GM12878 (cell line): ENCODE measurements around the gene PLCXD1. TPM values are rescaled to one million over a fixed set of nuclear protein-coding genes. Genes with fewer than 3 reads are reported as not detected.

Source experiments
- ATAC-seq: fragments of 200-7000 bp; cut with Tn5 transposase; 3 replicates; pipeline ENCODE4 v1.9.1; 2020; ENCODE audit warnings: mild to moderate bottlenecking, moderate library complexity
- BruUV-seq: library from RNA; stranded (reverse); fragments of 400-500 nt; replicated peaks from 2 replicates; lab custom pipeline; 2021; lab: Mats Ljungman, UMichigan
- CTCF ChIA-PET: fragments of 300-600 bp; sonication (Branson Sonifier 250); formaldehyde crosslinking; extraction: SDS; loops from one replicate; lab custom pipeline; 2021; ENCODE audit warnings: inconsistent platforms; lab: Yijun Ruan, JAX
- POLR2A ChIA-PET: fragments of 350-600 bp; formaldehyde crosslinking; extraction: SDS; loops from one replicate; lab custom pipeline; 2021; ENCODE audit warnings: inconsistent platforms; lab: Charles Lee
- RAD21 ChIA-PET: fragments of 300-600 bp; sonication (Branson Sonifier 250); formaldehyde crosslinking; loops from one replicate; lab custom pipeline; 2023; ENCODE audit warnings: antibody characterized with exemption; ENCODE audit not compliant: unreplicated experiment; lab: Charles Lee
- SMC1A ChIA-PET: fragments of 300-600 bp; sonication (Branson Sonifier 250); formaldehyde crosslinking; loops from one replicate; lab custom pipeline; 2023; ENCODE audit not compliant: unreplicated experiment, uncharacterized antibody; lab: Charles Lee
- DNase-seq: peaks from one replicate; pipeline ENCODE4 v3.0.0-alpha.2; 2011; ENCODE audit warnings: low read depth, low spot score
- FAIRE-seq: peaks from 3 replicates; lab custom pipeline; 2011; peaks lifted over from hg19 to GRCh38; lab: Jason Lieb, UNC
- H2AFZ ChIP-seq: 2 replicates; pipeline ENCODE4 v1.6.0; 2011; ENCODE audit warnings: low read depth, low read length, control low read depth; ENCODE audit not compliant: control insufficient read depth
- H3K27ac ChIP-seq: 2 replicates; pipeline ENCODE4 v1.5.1; 2011; ENCODE audit warnings: control low read depth; ENCODE audit not compliant: control insufficient read depth, insufficient read depth
- H3K27me3 ChIP-seq, 2 experiments: replicated peaks in 1 of 2; 2 replicates each; pipeline versions ENCODE4 v1.6.0 to v1.6.1; 2011; ENCODE audit warnings: low read length in 1 of 2; ENCODE audit not compliant: control insufficient read depth in 2 of 2, insufficient read depth in 2 of 2
- H3K36me3 ChIP-seq, 2 experiments: 2 replicates each; pipeline ENCODE4 v1.5.1; 2011; ENCODE audit warnings: low read length in 1 of 2; ENCODE audit not compliant: control insufficient read depth in 2 of 2, insufficient read depth in 2 of 2
- H3K4me1 ChIP-seq: 2 replicates; pipeline ENCODE4 v1.6.1; 2011; ENCODE audit warnings: mild to moderate bottlenecking, low read length, moderate library complexity, mixed read lengths; ENCODE audit not compliant: control insufficient read depth, insufficient read depth
- H3K4me2 ChIP-seq: 2 replicates; pipeline ENCODE4 v1.6.0; 2011; ENCODE audit warnings: control low read depth; ENCODE audit not compliant: control insufficient read depth, insufficient read depth
- H3K4me3 ChIP-seq: fragments of 200-600 bp; sonication (generic); 2 replicates; pipeline ENCODE4 v1.5.1; 2016
- H3K79me2 ChIP-seq: 2 replicates; pipeline ENCODE4 v1.6.0; 2011; ENCODE audit warnings: low read length; ENCODE audit not compliant: control insufficient read depth, insufficient read depth
- H3K9ac ChIP-seq: 2 replicates; pipeline ENCODE4 v1.8.0; 2011; ENCODE audit warnings: low read length, control low read depth, mixed read lengths; ENCODE audit not compliant: control insufficient read depth, insufficient read depth
- H3K9me3 ChIP-seq: replicated peaks from 3 replicates; pipeline ENCODE4 v1.5.1; 2011; ENCODE audit warnings: mild to moderate bottlenecking, low read length; ENCODE audit not compliant: control insufficient read depth, insufficient read depth
- H4K20me1 ChIP-seq: 2 replicates; pipeline ENCODE4 v1.6.0; 2011; ENCODE audit not compliant: control insufficient read depth, insufficient read depth
- BHLHE40 ChIP-seq, 2 experiments: fragments of 450-650 bp in 1 of 2; IDR thresholded peaks; 2 replicates each; pipeline ENCODE4 v1.6.1; 2011 to 2017; ENCODE audit warnings: low read depth in 2 of 2, borderline replicate concordance in 1 of 2, improper control_type of control experiment in 1 of 2, low read length in 1 of 2, mild to moderate bottlenecking in 1 of 2
- EP300 ChIP-seq, 2 experiments: fragments of 150-350 bp in 1 of 2; IDR thresholded peaks; 2 replicates each; pipeline ENCODE4 v1.6.1; 2011 to 2012; ENCODE audit warnings: low read depth in 2 of 2, low read length in 2 of 2, borderline replicate concordance in 1 of 2, improper control_type of control experiment in 1 of 2, inconsistent platforms in 1 of 2; ENCODE audit not compliant: control insufficient read depth in 1 of 2
- ETV6 ChIP-seq, 2 experiments: fragments of 450-650 bp in 1 of 2; IDR thresholded peaks in 1 of 2; conservative IDR thresholded peaks in 1 of 2; 2 replicates each; pipeline ENCODE4 v1.6.1; 2014; ENCODE audit warnings: antibody characterized with exemption in 1 of 2, borderline replicate concordance in 1 of 2, low read depth in 1 of 2, mild to moderate bottlenecking in 1 of 2, moderate library complexity in 1 of 2
- JUNB ChIP-seq: IDR thresholded peaks from 2 replicates; pipeline ENCODE4 v1.6.1; 2016; ENCODE audit warnings: antibody characterized with exemption, mild to moderate bottlenecking
- NFIC ChIP-seq: IDR thresholded peaks from 2 replicates; pipeline ENCODE4 v1.6.1; 2012; ENCODE audit warnings: low read depth, mild to moderate bottlenecking, inconsistent platforms, low read length, moderate library complexity
- NFYB ChIP-seq: IDR thresholded peaks from 2 replicates; pipeline ENCODE4 v1.6.1; 2011; ENCODE audit warnings: low read depth, mild to moderate bottlenecking, low read length, improper control_type of control experiment, moderate library complexity; ENCODE audit not compliant: insufficient read depth
- SMAD1 ChIP-seq: fragments of 450-650 bp; IDR thresholded peaks from 2 replicates; pipeline ENCODE4 v1.6.1; 2018; ENCODE audit warnings: mild to moderate bottlenecking, low read depth; ENCODE audit not compliant: partially characterized antibody
- WGBS: methylation state at CpG from one replicate; pipeline ENCODE4 v1.1.6; 2016; ENCODE audit warnings: low lambda C conversion rate; ENCODE audit not compliant: insufficient replicate concordance, insufficient coverage; ENCODE audit errors: missing lambda C conversion rate; 5-methylcytosine and 5-hydroxymethylcytosine counted together
- in situ Hi-C: fragments of 300-500 bp; cut with MboI; formaldehyde crosslinking; loops from 9 replicates; pipeline ENCODE4 v1.14.3; 2018; ENCODE audit warnings: mixed read lengths
- intact Hi-C: fragments of 100-400 bp; cut with micrococcal nuclease; formaldehyde crosslinking; loops from one replicate; pipeline ENCODE4 v1.14.2; 2022; ENCODE audit not compliant: unreplicated experiment
- polyA plus RNA-seq, 11 experiments: library from polyadenylated mRNA; depleted of rRNA in 4 of 11; unstranded in 6 of 11; stranded (reverse) in 5 of 11; fragments of >200 nt; fragmentation: Nextera tagmentation in 4 of 11; fragmentation: Illumina TruSeq in 1 of 11; extraction: Ambion mirVana in 4 of 11; extraction: Trizol in 1 of 11; gene quantifications; 1 replicate in 1 of 11; 2 replicates in 10 of 11; pipeline versions ENCODE4 v1.2.1 to v1.2.3, GENCODE V29; 2011 to 2016; ENCODE audit warnings: inconsistent platforms in 2 of 11, missing spikeins in 2 of 11, low read depth in 1 of 11
- total RNA-seq, 4 experiments: library from RNA; depleted of rRNA in 3 of 4; stranded (reverse); fragments of >200 nt in 3 of 4; fragmentation: Illumina TruSeq in 1 of 4; extraction: Trizol in 1 of 4; gene quantifications; 2 replicates each; pipeline versions ENCODE4 v1.2.1 to v1.2.3, GENCODE V29; 2013 to 2021
- TF ChIP-seq, protein P1 (sequence below): fragments of 450-650 bp; IDR thresholded peaks from 2 replicates; pipeline ENCODE4 v1.6.1; 2017; ENCODE audit warnings: antibody characterized with exemption, mild to moderate bottlenecking, moderate library complexity
- TF ChIP-seq, protein P2 (sequence below): fragments of 450-650 bp; IDR thresholded peaks from 2 replicates; pipeline ENCODE4 v1.6.1; 2017; ENCODE audit warnings: mild to moderate bottlenecking, moderate library complexity

Gene PLCXD1
- total and polyA plus RNA-seq, 10 of the 15 experiments (the other 5 are each of a cell fraction or from before 2014, with no cell fraction given), result 2.4 to 49.7 (median 18.0) TPM

DNA sequence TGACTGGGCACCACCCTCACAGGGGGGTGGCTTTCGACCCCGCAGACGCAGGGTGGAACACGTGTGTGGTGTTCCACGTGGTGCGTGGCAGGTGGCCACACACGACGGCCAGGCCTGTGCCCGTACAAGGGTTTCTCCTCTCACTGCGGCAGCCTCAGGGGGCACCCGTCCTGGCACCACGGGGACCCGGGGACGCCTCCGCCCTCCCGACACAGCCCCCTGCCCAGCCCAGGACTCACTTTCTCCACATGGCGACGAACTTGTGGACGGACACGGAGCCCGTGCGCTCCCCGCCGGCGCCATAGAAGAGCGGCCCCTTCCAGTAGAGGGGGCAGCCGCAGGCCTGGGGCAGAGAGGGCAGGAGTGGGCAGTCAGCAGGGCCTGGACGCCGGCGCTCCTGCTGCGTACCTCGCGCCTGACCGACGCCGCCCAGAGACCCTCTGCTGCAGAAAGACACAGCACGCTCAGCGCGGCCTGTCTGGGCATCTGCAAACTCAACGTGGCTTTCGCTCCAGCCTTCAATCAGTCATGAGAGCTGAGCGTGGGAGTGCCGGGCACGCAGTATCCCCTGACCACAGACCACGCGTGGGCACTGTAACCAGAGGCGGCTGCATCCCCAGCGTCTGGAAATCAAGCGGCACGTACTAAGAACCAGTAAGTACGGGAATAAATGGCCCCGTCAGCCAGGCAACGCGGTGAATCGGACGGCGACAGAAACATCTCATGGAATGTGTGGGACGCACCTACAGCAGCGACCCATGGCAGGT, 66.4 kb downstream of the PLCXD1 start (continued):
- TF ChIP-seq, protein P1, sequence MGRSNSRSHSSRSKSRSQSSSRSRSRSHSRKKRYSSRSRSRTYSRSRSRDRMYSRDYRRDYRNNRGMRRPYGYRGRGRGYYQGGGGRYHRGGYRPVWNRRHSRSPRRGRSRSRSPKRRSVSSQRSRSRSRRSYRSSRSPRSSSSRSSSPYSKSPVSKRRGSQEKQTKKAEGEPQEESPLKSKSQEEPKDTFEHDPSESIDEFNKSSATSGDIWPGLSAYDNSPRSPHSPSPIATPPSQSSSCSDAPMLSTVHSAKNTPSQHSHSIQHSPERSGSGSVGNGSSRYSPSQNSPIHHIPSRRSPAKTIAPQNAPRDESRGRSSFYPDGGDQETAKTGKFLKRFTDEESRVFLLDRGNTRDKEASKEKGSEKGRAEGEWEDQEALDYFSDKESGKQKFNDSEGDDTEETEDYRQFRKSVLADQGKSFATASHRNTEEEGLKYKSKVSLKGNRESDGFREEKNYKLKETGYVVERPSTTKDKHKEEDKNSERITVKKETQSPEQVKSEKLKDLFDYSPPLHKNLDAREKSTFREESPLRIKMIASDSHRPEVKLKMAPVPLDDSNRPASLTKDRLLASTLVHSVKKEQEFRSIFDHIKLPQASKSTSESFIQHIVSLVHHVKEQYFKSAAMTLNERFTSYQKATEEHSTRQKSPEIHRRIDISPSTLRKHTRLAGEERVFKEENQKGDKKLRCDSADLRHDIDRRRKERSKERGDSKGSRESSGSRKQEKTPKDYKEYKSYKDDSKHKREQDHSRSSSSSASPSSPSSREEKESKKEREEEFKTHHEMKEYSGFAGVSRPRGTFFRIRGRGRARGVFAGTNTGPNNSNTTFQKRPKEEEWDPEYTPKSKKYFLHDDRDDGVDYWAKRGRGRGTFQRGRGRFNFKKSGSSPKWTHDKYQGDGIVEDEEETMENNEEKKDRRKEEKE, result no peak
- no peak for TF ChIP-seq SMAD1
- TF ChIP-seq ETV6 (conservative IDR thresholded peaks at IDR 0.05 in 1 of 2, IDR thresholded peaks at IDR 0.05 in 1 of 2; ENCODE audit: borderline replicate concordance in 1 of 2, low read depth in 1 of 2), result no peak
- TF ChIP-seq, all 136 proteins: peak for 0

DNA sequence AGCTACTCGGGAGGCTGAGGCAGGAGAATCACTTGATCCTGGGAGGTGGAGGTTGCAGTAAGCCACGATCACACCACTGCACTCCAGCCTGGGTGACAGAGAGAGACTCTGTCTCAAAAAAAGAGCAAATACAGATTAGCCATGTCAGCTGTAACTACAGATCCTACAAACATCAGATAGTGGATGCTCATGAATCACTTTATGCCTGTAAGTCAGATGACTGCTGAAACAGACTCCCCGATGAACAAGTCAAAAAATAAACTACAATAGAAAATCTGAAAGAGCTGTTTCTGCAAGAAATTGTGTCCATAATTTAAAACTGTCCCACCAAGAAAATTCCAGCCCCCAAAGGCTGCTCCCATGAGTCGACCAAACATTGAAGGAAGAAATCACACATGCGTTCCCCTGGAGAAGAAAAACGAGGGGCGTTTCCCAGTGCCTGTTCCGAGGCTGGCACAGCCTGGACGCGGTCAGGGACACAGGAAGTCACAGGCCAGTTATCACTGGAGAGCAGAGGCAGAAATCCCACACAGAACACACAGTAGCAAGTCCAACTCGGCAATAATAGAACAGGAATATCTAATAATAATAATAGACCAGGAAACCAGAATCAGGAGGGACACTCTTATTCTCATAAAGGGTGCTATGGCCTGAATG, 67.4 kb downstream of the PLCXD1 start:
- ATAC-seq, result no peak
- DNase-seq, result no peak
- peaks cover 3% of the 10 kb centered on the region; the same call in 1 of the 3 replicates for H3K9me3 ChIP-seq
- H3K4me2 ChIP-seq, result no peak overlapping the region
- in situ Hi-C loops, result no loop called here
- no peaks in the 10 kb centered on the region for H3K36me3 ChIP-seq
- no peak overlapping the region for H2AFZ ChIP-seq
- ChIA-PET POLR2A (no interaction called here), CTCF (no interaction called here), RAD21 (no interaction called here), SMC1A (no interaction called here)
- H3K4me1 ChIP-seq, result no peaks in the 10 kb centered on the region
- no peak overlapping the region for H3K4me3 ChIP-seq
- H3K9ac ChIP-seq, result no peak overlapping the region
- FAIRE-seq, result no peak
- no peak overlapping the region for H3K27ac ChIP-seq
- 85% methylated on average over 11 of the region's 11 CpGs for WGBS
- no peaks in the 10 kb centered on the region for H4K20me1 ChIP-seq
- intact Hi-C loops, result no loop called here
- no peaks in the 10 kb centered on the region for H3K27me3 ChIP-seq
- BruUV-seq, result no TSS peak
- H3K79me2 ChIP-seq, result no peaks in the 10 kb centered on the region
- TF ChIP-seq, protein P2, sequence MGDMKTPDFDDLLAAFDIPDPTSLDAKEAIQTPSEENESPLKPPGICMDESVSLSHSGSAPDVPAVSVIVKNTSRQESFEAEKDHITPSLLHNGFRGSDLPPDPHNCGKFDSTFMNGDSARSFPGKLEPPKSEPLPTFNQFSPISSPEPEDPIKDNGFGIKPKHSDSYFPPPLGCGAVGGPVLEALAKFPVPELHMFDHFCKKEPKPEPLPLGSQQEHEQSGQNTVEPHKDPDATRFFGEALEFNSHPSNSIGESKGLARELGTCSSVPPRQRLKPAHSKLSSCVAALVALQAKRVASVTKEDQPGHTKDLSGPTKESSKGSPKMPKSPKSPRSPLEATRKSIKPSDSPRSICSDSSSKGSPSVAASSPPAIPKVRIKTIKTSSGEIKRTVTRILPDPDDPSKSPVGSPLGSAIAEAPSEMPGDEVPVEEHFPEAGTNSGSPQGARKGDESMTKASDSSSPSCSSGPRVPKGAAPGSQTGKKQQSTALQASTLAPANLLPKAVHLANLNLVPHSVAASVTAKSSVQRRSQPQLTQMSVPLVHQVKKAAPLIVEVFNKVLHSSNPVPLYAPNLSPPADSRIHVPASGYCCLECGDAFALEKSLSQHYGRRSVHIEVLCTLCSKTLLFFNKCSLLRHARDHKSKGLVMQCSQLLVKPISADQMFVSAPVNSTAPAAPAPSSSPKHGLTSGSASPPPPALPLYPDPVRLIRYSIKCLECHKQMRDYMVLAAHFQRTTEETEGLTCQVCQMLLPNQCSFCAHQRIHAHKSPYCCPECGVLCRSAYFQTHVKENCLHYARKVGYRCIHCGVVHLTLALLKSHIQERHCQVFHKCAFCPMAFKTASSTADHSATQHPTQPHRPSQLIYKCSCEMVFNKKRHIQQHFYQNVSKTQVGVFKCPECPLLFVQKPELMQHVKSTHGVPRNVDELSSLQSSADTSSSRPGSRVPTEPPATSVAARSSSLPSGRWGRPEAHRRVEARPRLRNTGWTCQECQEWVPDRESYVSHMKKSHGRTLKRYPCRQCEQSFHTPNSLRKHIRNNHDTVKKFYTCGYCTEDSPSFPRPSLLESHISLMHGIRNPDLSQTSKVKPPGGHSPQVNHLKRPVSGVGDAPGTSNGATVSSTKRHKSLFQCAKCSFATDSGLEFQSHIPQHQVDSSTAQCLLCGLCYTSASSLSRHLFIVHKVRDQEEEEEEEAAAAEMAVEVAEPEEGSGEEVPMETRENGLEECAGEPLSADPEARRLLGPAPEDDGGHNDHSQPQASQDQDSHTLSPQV, result no peak
- TF ChIP-seq EP300 (IDR thresholded peaks at IDR 0.05; ENCODE audit: borderline replicate concordance in 1 of 2, control insufficient read depth in 1 of 2, low read depth in 2 of 2, low read length in 2 of 2), result no peak
- no peak for TF ChIP-seq NFYB
- TF ChIP-seq JUNB, result no peak
- TF ChIP-seq NFIC, result no peak
- no peak for TF ChIP-seq BHLHE40 (IDR thresholded peaks at IDR 0.05; ENCODE audit: borderline replicate concordance in 1 of 2, low read depth in 2 of 2, low read length in 1 of 2)
